Measurements from ENCODE around the gene RAX2. TPM values are rescaled to one million over a fixed set of nuclear protein-coding genes. Genes with fewer than 3 reads are reported as not detected.

RAX2 gene
- total RNA-seq, 1 experiment from 2014 or later, result not detected

- TF ChIP-seq MAX (IDR thresholded peaks at IDR 0.05) (no peak), ELF1 (IDR thresholded peaks at IDR 0.05; ENCODE audit: borderline replicate concordance, low read depth) (no peak), JUND (IDR thresholded peaks at IDR 0.05) (no peak), CEBPB (IDR thresholded peaks at IDR 0.05; ENCODE audit: low read depth) (no peak), ZBTB33 (IDR thresholded peaks at IDR 0.05; ENCODE audit: extremely low read depth, insufficient replicate concordance, low read length) (no peak), SRF (IDR thresholded peaks at IDR 0.05; ENCODE audit: low read depth) (no peak), EZH2phosphoT487 (IDR thresholded peaks at IDR 0.05; ENCODE audit: borderline replicate concordance) (no peak), RAD21 (IDR thresholded peaks at IDR 0.05; ENCODE audit: low read depth) (no peak), EGR1 (IDR thresholded peaks at IDR 0.05; ENCODE audit: low read depth) (no peak), ATF3 (IDR thresholded peaks at IDR 0.05) (no peak), POLR2A (IDR thresholded peaks at IDR 0.05; ENCODE audit: borderline replicate concordance, extremely low read depth, insufficient read depth, insufficient read length) (no peak), FOSL1 (IDR thresholded peaks at IDR 0.05; ENCODE audit: low read depth) (no peak), SP1 (IDR thresholded peaks at IDR 0.05; ENCODE audit: low read depth) (no peak), EZH2 (IDR thresholded peaks at IDR 0.05) (no peak)
- H3K9ac ChIP-seq (ENCODE audit: low read length), result no peak overlapping the region
- no peaks in the 10 kb centered on the region for H3K36me3 ChIP-seq (ENCODE audit: control insufficient read depth in 1 of 2, insufficient read depth in 2 of 2, low read length in 2 of 2)
- ATAC-seq, result peak; percentile 39; the same call in 1 of the 2 replicates
- intact Hi-C loops (cut with micrococcal nuclease), result no loop called here
- no peaks in the 10 kb centered on the region for H3K9me2 ChIP-seq (ENCODE audit: insufficient read depth)
- H4K20me1 ChIP-seq (ENCODE audit: insufficient read depth), result no peaks in the 10 kb centered on the region
- no peaks in the 10 kb centered on the region for H3K27me3 ChIP-seq (ENCODE audit: insufficient read depth, low read length)
- ChIA-PET RAD21 (ENCODE audit: low non-redundant PET in 1 of 2, low total read pairs in 2 of 2, uncharacterized antibody in 2 of 2, unreplicated experiment in 2 of 2) (no interaction called here), POLR2A (no interaction called here), CTCF (no interaction called here)
- H2AFZ ChIP-seq (ENCODE audit: low read depth, low read length, poor library complexity, severe bottlenecking), result no peak overlapping the region
- peaks cover 9 to 21% of the 10 kb centered on the region in 2 experiments; a peak in 3 of 4 replicates for H3K9me3 ChIP-seq (ENCODE audit: control insufficient read depth in 1 of 2, insufficient read depth in 1 of 2, low read depth in 1 of 2, low read length in 2 of 2)
- no peak overlapping the region for H3K27ac ChIP-seq (ENCODE audit: low read depth, low read length)
- BruUV-seq (replicated peaks), result no TSS peak
- H3K4me2 ChIP-seq (ENCODE audit: low read length), result no peak overlapping the region
- no peak overlapping the region for H3K4me3 ChIP-seq (replicated peaks in 1 of 2; ENCODE audit: low read depth in 1 of 2, low read length in 2 of 2)
- no peak for DNase-seq (ENCODE audit: low read depth, low spot score)
- H3K4me1 ChIP-seq (ENCODE audit: control insufficient read depth in 1 of 2, insufficient read depth in 2 of 2, low read length in 2 of 2), result no peaks in the 10 kb centered on the region
- H3K79me2 ChIP-seq (ENCODE audit: insufficient read depth, low read length), result no peaks in the 10 kb centered on the region
These were observed 12.8 kb upstream of the RAX2 start for GRCh38 chr19:3784607-3785450.

All from HCT116 (cell line).